Psoas muscle (tissue), 8 donors: ENCODE results near the gene ISG20L2. TPM values are rescaled to one million over a fixed set of nuclear protein-coding genes. Genes with fewer than 3 reads are reported as not detected.

Source experiments
- ATAC-seq, 4 donors: fragments of 200-7000 bp; cut with Tn5 transposase; one replicate each; pipeline ENCODE4 v1.9.1; 2020; ENCODE audit warnings: moderate library complexity in 3 of 4, mild to moderate bottlenecking in 2 of 4
- DNase-seq, 2 donors: peaks; one replicate each; pipeline ENCODE4 v3.0.0-alpha.2; 2020
- H3K27ac ChIP-seq: fragments of 200-600 bp; one replicate; pipeline ENCODE4 v1.8.0; 2022
- H3K27me3 ChIP-seq, 3 donors: fragments of 200-600 bp in 1 of 3; one replicate each; pipeline versions ENCODE4 v1.6.1 to v1.8.0; 2013 to 2022; ENCODE audit warnings: low read length in 2 of 3, mild to moderate bottlenecking in 2 of 3, moderate library complexity in 1 of 3; ENCODE audit not compliant: insufficient read depth in 3 of 3
- H3K36me3 ChIP-seq, 2 donors: fragments of 200-600 bp in 1 of 2; one replicate each; pipeline versions ENCODE4 v1.6.1 to v1.8.0; 2013 to 2022; ENCODE audit warnings: low read depth in 1 of 2, mild to moderate bottlenecking in 1 of 2, moderate library complexity in 1 of 2; ENCODE audit not compliant: insufficient read depth in 1 of 2
- H3K4me1 ChIP-seq: fragments of 200-600 bp; one replicate; pipeline ENCODE4 v1.8.0; 2022
- H3K4me3 ChIP-seq: fragments of 200-600 bp; one replicate; pipeline ENCODE4 v1.8.0; 2022; ENCODE audit warnings: mild to moderate bottlenecking
- H3K9me3 ChIP-seq: fragments of 200-600 bp; one replicate; pipeline ENCODE4 v1.8.0; 2022
- WGBS, 3 donors: extraction: QIAGEN DNeasy Blood & Tissue Kit; methylation state at CpG; one replicate each; pipeline versions ENCODE4 v1.1.6 to v1.1.7; 2013; 5-methylcytosine and 5-hydroxymethylcytosine counted together
- intact Hi-C, 2 donors: fragments of 100-400 bp; cut with DNase I; formaldehyde crosslinking; loops; one replicate each; pipeline versions ENCODE4 v1.11.0 to v1.14.2; 2022
- polyA plus RNA-seq, 3 donors: library from polyadenylated mRNA; stranded (reverse); fragments of 200-250 nt; gene quantifications; one replicate each; pipeline ENCODE4 v1.2.3, GENCODE V29; 2013
- total RNA-seq, 4 donors: library from RNA; stranded (reverse); fragmentation: NEBNext Ultra II Directional in 2 of 4; extraction: Animal tissue kit (Norgen Biotek cat#: 25700) in 2 of 4; gene quantifications; one replicate each; pipeline versions ENCODE4 v1.2.1 to v1.2.4, GENCODE V29; 2021 to 2023
- TF ChIP-seq, protein P1 (sequence below): fragments of 200-600 bp; IDR thresholded peaks from one replicate; pipeline ENCODE4 v1.8.0; 2022; ENCODE audit warnings: antibody characterized with exemption
- donor health status: healthy with polysubstance abuse.
- donor health status: DM: no; HTN: no; CAD: no; lungs with moderate emphysema.
- donor health status: Bipolar disorder and iron deficiency.
- donor health status: healthy.
- donor health status: DM: yes; HTN: yes; CAD: no.
- donor health status: DM: no; HTN: no; CAD: no.
- donor health status: DM: no; HTN: no; CAD: no.
- donor health status: DM: yes; HTN: yes; CAD: no.

The ISG20L2 gene
- total and polyA plus RNA-seq, 7 donors: 7.4 to 20.4 (median 18.2) TPM

DNA sequence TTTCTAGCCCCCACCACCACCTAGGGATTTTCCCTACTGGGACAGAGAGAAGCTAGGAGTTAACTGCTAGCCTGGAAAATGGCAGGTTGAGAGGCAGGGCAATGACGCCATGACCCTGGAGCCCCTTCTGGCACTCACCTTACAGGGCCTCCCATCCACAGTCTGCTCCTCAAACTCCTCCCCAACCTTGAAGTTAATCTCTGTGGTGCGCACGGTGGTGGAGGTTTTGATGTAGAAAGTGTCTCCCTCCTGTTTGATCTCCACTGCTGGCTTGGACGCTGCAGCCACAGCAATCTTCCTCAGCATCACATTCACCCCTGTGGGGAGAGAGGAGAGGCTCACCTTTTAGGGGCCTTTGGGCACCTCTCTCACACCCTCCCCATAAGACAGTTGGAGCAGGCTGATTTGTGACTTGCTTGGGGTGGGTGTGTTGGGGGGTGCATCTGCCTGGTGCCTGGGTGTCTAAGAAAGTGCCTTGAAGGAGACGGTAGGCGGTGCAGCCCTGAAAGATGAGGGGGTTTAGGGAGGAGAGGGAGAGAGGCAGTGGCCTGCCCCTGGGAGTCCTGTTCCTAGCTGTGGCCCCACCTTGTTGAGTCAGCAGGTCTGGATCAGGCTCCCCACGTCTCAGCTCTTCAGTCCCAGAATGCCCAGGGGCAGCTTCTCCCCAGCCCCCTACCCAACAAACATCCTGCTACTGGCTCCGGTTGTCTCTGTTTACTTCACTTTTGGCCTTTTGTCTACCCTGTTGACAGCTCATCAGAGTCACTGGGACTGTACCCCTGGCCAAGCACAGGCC is 27.6 kb downstream of the ISG20L2 start:
- Histone ChIP-seq H3K27ac (no peak overlapping the region), H3K9me3 (no peaks in the 10 kb centered on the region), H3K36me3 (no peaks in the 10 kb centered on the region), H3K4me1 (peaks cover 19% of the 10 kb centered on the region), H3K27me3 (peaks cover 0 to 70% (median 20%) of the 10 kb centered on the region in 3 donors), H3K4me3 (no peak overlapping the region)
- ATAC-seq (no peak), DNase-seq (no peak)
- 75 to 83% (median 78%) methylated on average over 8 of the region's 8 CpGs for WGBS, 3 donors
- TF ChIP-seq, protein P1, sequence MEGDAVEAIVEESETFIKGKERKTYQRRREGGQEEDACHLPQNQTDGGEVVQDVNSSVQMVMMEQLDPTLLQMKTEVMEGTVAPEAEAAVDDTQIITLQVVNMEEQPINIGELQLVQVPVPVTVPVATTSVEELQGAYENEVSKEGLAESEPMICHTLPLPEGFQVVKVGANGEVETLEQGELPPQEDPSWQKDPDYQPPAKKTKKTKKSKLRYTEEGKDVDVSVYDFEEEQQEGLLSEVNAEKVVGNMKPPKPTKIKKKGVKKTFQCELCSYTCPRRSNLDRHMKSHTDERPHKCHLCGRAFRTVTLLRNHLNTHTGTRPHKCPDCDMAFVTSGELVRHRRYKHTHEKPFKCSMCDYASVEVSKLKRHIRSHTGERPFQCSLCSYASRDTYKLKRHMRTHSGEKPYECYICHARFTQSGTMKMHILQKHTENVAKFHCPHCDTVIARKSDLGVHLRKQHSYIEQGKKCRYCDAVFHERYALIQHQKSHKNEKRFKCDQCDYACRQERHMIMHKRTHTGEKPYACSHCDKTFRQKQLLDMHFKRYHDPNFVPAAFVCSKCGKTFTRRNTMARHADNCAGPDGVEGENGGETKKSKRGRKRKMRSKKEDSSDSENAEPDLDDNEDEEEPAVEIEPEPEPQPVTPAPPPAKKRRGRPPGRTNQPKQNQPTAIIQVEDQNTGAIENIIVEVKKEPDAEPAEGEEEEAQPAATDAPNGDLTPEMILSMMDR: no peak
- intact Hi-C loops: no loop called here

DNA sequence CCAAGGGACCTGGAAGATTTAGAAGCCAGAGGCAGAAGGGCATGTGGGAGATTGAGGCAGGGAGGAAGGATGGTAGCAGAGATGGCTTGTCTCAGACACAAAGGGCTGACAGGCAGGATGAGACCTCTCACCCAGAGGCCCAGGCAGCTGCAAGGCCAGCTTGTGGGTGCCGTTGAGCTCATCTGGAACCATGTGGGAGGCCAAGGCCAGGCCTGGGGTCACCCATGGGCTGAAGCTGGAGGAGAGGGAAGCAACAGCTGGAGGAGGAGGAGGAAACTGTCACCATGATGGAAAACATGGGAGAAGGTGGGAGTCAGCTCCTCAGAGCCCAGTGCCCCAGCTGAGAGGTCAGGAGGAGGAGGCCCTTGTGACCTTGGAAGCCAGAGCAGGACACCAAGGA is 29.6 kb downstream of the ISG20L2 start:
- DNase-seq (no peak), ATAC-seq (no peak)
- no peaks in the 10 kb centered on the region for H3K4me1 ChIP-seq
- no peaks in the 10 kb centered on the region for H3K36me3 ChIP-seq
- no peaks in the 10 kb centered on the region for H3K9me3 ChIP-seq
- WGBS, 3 donors: 34 to 46% (median 38%) methylated on average over 1 of the region's 1 CpG
- peaks cover 0 to 56% (median 12%) of the 10 kb centered on the region in 3 donors for H3K27me3 ChIP-seq
- TF ChIP-seq, protein P1: no peak
- no peak overlapping the region for H3K27ac ChIP-seq
- no peak overlapping the region for H3K4me3 ChIP-seq
- intact Hi-C loops: loop anchor here in 1 of 2 donors (10.0 kb wide), 1 partner anchor 186 kb away; no protein-coding TSS in a partner anchor

DNA sequence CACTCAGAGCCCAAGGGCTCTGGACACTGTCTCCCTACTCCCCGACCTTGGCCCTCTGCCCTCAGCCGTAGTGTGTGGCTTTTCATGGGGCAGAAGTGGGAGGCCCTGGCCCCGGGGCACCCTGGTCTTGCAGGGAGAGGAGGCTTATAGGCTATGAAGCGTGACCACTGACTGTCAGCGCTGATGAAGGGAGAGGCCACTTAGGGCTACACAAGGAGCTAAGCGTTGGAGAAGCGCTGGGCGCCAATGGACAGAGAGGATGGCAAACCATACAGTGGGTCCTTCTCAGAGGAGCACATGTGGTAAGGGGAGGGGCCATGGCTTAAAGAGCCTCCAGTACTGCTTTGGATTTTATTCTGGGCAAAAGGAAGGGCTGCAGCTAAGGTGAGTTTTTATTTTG is 31.1 kb downstream of the ISG20L2 start:
- Histone ChIP-seq H3K27me3 (peaks cover 0 to 51% (median 11%) of the 10 kb centered on the region in 3 donors), H3K27ac (no peak overlapping the region), H3K4me1 (no peaks in the 10 kb centered on the region), H3K4me3 (no peak overlapping the region), H3K9me3 (no peaks in the 10 kb centered on the region), H3K36me3 (no peaks in the 10 kb centered on the region)
- intact Hi-C loops: loop anchor here in 1 of 2 donors (10.0 kb wide), 1 partner anchor 187 kb away; no protein-coding TSS in a partner anchor
- TF ChIP-seq, protein P1: no peak
- ATAC-seq: no peak
- 58 to 63% (median 60%) methylated on average over 8 of the region's 8 CpGs for WGBS, 3 donors
- no peak for DNase-seq

DNA sequence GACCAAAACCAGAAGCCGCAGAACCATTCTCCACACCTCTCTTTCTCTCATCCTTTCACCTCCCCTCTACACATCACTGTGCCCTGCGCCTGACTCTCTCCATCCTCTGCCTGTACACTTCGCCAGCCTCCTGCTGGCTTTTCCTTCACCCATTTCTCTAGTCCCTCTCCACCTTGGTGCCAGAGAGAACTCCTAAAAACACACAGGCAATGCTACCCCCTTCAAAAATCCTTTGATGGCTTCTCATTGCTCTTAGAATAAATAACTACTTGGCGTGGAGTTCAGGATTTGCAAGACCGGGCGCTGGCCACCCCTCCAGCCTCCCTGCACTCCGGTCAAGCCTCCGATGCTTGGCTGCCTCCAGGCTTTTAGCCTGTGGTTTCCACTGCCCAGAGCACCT is 31.8 kb downstream of the ISG20L2 start:
- no peak for DNase-seq
- TF ChIP-seq, protein P1: no peak
- Histone ChIP-seq H3K9me3 (no peaks in the 10 kb centered on the region), H3K36me3 (no peaks in the 10 kb centered on the region), H3K4me3 (no peak overlapping the region), H3K27ac (no peak overlapping the region), H3K27me3 (peaks cover 0 to 55% (median 14%) of the 10 kb centered on the region in 3 donors), H3K4me1 (peaks cover 3% of the 10 kb centered on the region)
- ATAC-seq: no peak
- intact Hi-C loops: loop anchor here in 1 of 2 donors (10.0 kb wide), 1 partner anchor 188 kb away; no protein-coding TSS in a partner anchor
- 80 to 88% (median 85%) methylated on average over 8 of the region's 8 CpGs for WGBS, 3 donors
